ENCODE results near the gene BOLA1.

DNA sequence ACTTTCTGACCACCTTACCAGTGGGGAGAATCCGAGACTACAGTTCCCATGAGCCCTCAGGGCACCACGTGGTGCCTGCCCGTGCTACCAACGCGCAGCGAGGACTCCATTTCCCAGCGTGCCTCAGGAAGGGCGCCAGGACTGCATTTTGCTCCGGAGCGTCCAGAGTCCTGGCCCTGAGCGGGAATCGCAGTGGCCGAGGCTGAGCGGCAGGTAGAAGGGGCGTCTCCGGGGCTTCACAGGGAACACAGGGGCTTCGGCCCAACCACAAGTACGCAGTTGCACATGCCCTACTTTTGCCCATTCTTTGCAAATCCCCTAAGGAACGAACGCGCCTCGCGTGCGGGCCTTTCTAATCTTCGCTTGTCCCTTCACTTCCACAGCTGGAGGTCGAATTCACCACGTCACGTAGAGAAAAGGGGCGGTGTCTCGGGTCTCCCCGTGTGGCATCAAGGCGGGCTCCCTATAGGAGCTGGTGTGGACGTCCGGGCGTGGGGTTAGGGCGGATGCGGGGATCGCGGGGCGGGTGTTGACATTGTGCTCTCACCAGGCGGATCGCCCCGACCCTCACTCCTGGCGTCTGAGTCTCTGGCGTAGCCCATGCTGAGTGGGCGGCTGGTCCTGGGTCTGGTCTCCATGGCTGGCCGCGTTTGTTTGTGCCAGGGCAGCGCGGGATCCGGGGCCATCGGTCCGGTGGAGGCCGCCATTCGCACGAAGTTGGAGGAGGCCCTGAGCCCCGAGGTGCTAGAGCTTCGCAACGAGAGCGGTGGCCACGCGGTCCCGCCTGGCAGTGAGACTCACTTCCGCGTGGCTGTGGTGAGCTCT is at the start of gene BOLA1:
- TF ChIP-seq POLR2AphosphoS5 (IDR thresholded peaks at IDR 0.05; ENCODE audit: low read depth, low read length) (peak; percentile 70), EP300 (IDR thresholded peaks at IDR 0.05; ENCODE audit: borderline replicate concordance in 1 of 2, low read depth in 1 of 2, low read length in 1 of 2) (no peak), TAF1 (IDR thresholded peaks at IDR 0.05; ENCODE audit: borderline replicate concordance, low read depth, low read length) (0 out of 2 replicates have a peak, but pooled peaks have one; percentile 23), EZH2phosphoT487 (IDR thresholded peaks at IDR 0.05; ENCODE audit: borderline replicate concordance, low read depth) (no peak), RAD21 (IDR thresholded peaks at IDR 0.05; ENCODE audit: low read length) (no peak), RCOR1 (IDR thresholded peaks at IDR 0.05; ENCODE audit: low read length) (peak; percentile 15; the same call in 1 of the 2 replicates), JUND (IDR thresholded peaks at IDR 0.05) (no peak)
- TF ChIP-seq, protein P1, sequence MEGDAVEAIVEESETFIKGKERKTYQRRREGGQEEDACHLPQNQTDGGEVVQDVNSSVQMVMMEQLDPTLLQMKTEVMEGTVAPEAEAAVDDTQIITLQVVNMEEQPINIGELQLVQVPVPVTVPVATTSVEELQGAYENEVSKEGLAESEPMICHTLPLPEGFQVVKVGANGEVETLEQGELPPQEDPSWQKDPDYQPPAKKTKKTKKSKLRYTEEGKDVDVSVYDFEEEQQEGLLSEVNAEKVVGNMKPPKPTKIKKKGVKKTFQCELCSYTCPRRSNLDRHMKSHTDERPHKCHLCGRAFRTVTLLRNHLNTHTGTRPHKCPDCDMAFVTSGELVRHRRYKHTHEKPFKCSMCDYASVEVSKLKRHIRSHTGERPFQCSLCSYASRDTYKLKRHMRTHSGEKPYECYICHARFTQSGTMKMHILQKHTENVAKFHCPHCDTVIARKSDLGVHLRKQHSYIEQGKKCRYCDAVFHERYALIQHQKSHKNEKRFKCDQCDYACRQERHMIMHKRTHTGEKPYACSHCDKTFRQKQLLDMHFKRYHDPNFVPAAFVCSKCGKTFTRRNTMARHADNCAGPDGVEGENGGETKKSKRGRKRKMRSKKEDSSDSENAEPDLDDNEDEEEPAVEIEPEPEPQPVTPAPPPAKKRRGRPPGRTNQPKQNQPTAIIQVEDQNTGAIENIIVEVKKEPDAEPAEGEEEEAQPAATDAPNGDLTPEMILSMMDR (IDR thresholded peaks at IDR 0.05) = no peak
- TF ChIP-seq, protein P2, sequence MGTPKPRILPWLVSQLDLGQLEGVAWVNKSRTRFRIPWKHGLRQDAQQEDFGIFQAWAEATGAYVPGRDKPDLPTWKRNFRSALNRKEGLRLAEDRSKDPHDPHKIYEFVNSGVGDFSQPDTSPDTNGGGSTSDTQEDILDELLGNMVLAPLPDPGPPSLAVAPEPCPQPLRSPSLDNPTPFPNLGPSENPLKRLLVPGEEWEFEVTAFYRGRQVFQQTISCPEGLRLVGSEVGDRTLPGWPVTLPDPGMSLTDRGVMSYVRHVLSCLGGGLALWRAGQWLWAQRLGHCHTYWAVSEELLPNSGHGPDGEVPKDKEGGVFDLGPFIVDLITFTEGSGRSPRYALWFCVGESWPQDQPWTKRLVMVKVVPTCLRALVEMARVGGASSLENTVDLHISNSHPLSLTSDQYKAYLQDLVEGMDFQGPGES (IDR thresholded peaks at IDR 0.05; ENCODE audit: low read depth, low read length) = no peak
- TF ChIP-seq, protein P3, sequence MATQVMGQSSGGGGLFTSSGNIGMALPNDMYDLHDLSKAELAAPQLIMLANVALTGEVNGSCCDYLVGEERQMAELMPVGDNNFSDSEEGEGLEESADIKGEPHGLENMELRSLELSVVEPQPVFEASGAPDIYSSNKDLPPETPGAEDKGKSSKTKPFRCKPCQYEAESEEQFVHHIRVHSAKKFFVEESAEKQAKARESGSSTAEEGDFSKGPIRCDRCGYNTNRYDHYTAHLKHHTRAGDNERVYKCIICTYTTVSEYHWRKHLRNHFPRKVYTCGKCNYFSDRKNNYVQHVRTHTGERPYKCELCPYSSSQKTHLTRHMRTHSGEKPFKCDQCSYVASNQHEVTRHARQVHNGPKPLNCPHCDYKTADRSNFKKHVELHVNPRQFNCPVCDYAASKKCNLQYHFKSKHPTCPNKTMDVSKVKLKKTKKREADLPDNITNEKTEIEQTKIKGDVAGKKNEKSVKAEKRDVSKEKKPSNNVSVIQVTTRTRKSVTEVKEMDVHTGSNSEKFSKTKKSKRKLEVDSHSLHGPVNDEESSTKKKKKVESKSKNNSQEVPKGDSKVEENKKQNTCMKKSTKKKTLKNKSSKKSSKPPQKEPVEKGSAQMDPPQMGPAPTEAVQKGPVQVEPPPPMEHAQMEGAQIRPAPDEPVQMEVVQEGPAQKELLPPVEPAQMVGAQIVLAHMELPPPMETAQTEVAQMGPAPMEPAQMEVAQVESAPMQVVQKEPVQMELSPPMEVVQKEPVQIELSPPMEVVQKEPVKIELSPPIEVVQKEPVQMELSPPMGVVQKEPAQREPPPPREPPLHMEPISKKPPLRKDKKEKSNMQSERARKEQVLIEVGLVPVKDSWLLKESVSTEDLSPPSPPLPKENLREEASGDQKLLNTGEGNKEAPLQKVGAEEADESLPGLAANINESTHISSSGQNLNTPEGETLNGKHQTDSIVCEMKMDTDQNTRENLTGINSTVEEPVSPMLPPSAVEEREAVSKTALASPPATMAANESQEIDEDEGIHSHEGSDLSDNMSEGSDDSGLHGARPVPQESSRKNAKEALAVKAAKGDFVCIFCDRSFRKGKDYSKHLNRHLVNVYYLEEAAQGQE (IDR thresholded peaks at IDR 0.05; ENCODE audit: low read depth, low read length) = no peak
